Loucy (cell line): ENCODE measurements around the gene ALDH3A1.

ENCODE experiments used
- H2AFZ ChIP-seq: fragments of 200-600 bp; sonication (generic); 2 replicates; pipeline ENCODE4 v1.6.0; 2016; ENCODE audit warnings: antibody characterized with exemption, mild to moderate bottlenecking, low read length, moderate library complexity
- H3F3A ChIP-seq: fragments of 200-600 bp; 2 replicates; pipeline ENCODE4 v1.6.0; 2016; ENCODE audit warnings: antibody characterized with exemption, low read depth, mild to moderate bottlenecking
- H3K27me3 ChIP-seq: fragments of 200-600 bp; sonication (generic); 2 replicates; pipeline ENCODE4 v1.6.1; 2014; ENCODE audit warnings: low read length, mild to moderate bottlenecking; ENCODE audit not compliant: insufficient read depth, poor library complexity, severe bottlenecking
- H3K36me3 ChIP-seq: fragments of 200-600 bp; sonication (generic); 2 replicates; pipeline ENCODE4 v1.6.1; 2016; ENCODE audit warnings: low read length; ENCODE audit not compliant: insufficient read depth
- H3K4me1 ChIP-seq: fragments of 200-600 bp; sonication (generic); 2 replicates; pipeline ENCODE4 v1.5.1; 2014; ENCODE audit warnings: low read length, mild to moderate bottlenecking; ENCODE audit not compliant: insufficient read depth, poor library complexity, severe bottlenecking
- H3K4me2 ChIP-seq: fragments of 200-600 bp; sonication (generic); 2 replicates; pipeline ENCODE4 v1.6.0; 2014; ENCODE audit warnings: antibody characterized with exemption, low read length, low read depth, mild to moderate bottlenecking; ENCODE audit not compliant: poor library complexity, severe bottlenecking
- H3K4me3 ChIP-seq: fragments of 200-600 bp; sonication (generic); 2 replicates; pipeline ENCODE4 v1.5.1; 2014; ENCODE audit warnings: low read length, mild to moderate bottlenecking, mixed read lengths; ENCODE audit not compliant: poor library complexity, severe bottlenecking
- H3K79me2 ChIP-seq: fragments of 200-600 bp; sonication (generic); 2 replicates; pipeline ENCODE4 v1.6.1; 2014; ENCODE audit warnings: low read length; ENCODE audit not compliant: insufficient read depth
- H3K9ac ChIP-seq: fragments of 200-600 bp; sonication (generic); 2 replicates; pipeline ENCODE4 v1.6.0; 2014; ENCODE audit warnings: mild to moderate bottlenecking, low read depth, low read length, moderate library complexity; ENCODE audit not compliant: poor library complexity, severe bottlenecking
- H3K9me2 ChIP-seq: fragments of 200-600 bp; sonication (generic); replicated peaks from 2 replicates; pipeline ENCODE4 v1.6.1; 2016; ENCODE audit warnings: low read depth, low read length, mixed read lengths
- H3K9me3 ChIP-seq: fragments of 200-600 bp; sonication (generic); 2 replicates; pipeline ENCODE4 v1.6.1; 2014; ENCODE audit warnings: mild to moderate bottlenecking, antibody characterized with exemption, low read length, low read depth; ENCODE audit not compliant: insufficient read depth
- H4K20me1 ChIP-seq: fragments of 200-600 bp; sonication (generic); 2 replicates; pipeline ENCODE4 v1.6.0; 2014; ENCODE audit warnings: antibody characterized with exemption, low read length, mild to moderate bottlenecking; ENCODE audit not compliant: insufficient read depth, poor library complexity, severe bottlenecking
- EZH2phosphoT487 ChIP-seq: fragments of 200-600 bp; IDR thresholded peaks from 2 replicates; pipeline ENCODE4 v1.6.1; 2018; ENCODE audit warnings: antibody characterized with exemption, mild to moderate bottlenecking, moderate library complexity, borderline replicate concordance
- TF ChIP-seq, protein P1 (sequence below): fragments of 200-600 bp; sonication (generic); conservative IDR thresholded peaks from 2 replicates; pipeline ENCODE4 v1.5.1; 2014; ENCODE audit warnings: mild to moderate bottlenecking, antibody characterized with exemption, low read length

ALDH3A1 gene

DNA sequence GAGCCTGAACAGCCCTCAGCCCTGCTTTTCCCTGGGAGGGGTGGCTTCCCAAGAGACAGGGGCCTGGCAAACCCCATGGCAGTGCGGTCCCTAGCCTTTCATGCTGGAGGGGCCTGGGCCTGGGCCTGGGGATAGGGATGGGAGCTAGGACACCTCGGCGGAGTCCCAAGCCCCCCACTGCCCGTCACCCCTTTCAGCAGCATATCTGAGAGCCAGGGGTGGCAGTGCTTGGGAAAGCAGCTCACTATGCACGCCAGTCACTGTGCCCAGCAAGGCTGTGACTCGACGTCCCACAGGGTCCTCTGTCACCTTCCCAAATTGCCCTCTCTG, 31.1 kb downstream of the ALDH3A1 start:
- TF ChIP-seq, protein P1, sequence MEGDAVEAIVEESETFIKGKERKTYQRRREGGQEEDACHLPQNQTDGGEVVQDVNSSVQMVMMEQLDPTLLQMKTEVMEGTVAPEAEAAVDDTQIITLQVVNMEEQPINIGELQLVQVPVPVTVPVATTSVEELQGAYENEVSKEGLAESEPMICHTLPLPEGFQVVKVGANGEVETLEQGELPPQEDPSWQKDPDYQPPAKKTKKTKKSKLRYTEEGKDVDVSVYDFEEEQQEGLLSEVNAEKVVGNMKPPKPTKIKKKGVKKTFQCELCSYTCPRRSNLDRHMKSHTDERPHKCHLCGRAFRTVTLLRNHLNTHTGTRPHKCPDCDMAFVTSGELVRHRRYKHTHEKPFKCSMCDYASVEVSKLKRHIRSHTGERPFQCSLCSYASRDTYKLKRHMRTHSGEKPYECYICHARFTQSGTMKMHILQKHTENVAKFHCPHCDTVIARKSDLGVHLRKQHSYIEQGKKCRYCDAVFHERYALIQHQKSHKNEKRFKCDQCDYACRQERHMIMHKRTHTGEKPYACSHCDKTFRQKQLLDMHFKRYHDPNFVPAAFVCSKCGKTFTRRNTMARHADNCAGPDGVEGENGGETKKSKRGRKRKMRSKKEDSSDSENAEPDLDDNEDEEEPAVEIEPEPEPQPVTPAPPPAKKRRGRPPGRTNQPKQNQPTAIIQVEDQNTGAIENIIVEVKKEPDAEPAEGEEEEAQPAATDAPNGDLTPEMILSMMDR: no peak
- TF ChIP-seq EZH2phosphoT487: no peak
- Histone ChIP-seq H3K9ac (no peak overlapping the region), H3K4me1 (no peaks in the 10 kb centered on the region), H3K4me2 (no peak overlapping the region), H3K9me2 (no peaks in the 10 kb centered on the region), H3K4me3 (no peak overlapping the region), H3F3A (no peaks in the 10 kb centered on the region), H2AFZ (no peak overlapping the region), H4K20me1 (no peaks in the 10 kb centered on the region), H3K27me3 (no peaks in the 10 kb centered on the region), H3K36me3 (no peaks in the 10 kb centered on the region), H3K9me3 (no peaks in the 10 kb centered on the region), H3K79me2 (no peaks in the 10 kb centered on the region)

DNA sequence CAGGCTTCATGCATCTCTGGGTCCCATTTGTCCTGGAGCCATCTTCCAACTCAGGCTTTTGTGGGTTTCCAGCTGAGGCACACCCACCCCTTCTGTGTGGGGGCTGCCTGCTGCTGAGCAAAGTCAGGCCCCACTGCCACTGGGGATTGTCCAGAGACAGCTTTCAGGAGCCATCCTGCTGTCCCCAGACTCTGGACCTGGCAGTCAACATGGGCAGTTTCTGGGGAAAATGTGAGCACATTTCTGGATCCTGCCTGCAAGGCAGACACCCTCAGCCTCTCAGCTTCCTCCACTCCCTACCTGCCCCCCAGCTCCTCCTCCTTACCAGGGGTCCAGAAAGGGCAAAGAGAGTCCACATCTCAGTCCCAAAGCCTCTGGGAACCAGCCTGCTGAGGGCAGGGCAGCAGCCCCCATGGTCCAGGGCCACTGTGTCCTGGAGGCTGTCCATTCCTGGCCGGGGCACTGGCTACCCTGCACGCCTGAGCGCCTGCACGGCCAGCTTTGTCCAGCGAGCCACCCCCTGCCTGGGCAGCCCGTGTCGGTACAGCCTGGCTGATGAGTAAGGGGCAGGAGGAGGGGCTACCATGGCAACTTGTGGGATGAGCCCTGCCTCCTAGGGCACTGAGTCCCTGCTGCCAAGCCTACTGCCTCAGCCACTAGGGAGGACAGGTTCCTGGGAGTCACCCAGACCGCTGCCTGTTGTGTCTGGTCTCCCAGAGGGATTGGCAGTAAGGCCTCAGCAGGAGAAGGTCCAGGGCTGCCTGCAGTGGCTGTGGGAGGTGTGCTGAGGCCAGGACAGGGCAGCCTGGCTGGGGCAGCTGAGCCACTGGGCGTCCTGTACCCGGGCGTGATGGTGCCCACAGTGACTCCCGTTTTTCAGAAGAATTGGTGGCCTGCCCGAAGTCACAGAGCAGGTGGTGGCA, 31.7 kb downstream of the ALDH3A1 start, which contains the start of gene SLC47A2:
TSS of gene SLC47A2 (minus strand) at position 477 of the 923 bp plus-strand sequence. CDS start at position 448, 29 bp downstream.
- no peaks in the 10 kb centered on the region for H3K79me2 ChIP-seq
- H3K36me3 ChIP-seq: no peaks in the 10 kb centered on the region
- no peaks in the 10 kb centered on the region for H3K27me3 ChIP-seq
- TF ChIP-seq, protein P1: no peak
- TF ChIP-seq EZH2phosphoT487: no peak
- no peaks in the 10 kb centered on the region for H4K20me1 ChIP-seq
- no peaks in the 10 kb centered on the region for H3K9me3 ChIP-seq
- H3K9ac ChIP-seq: no peak within 1 kb of the TSS
- H3K4me3 ChIP-seq: no peak within 1 kb of the TSS
- H2AFZ ChIP-seq: no peak within 1 kb of the TSS
- no peaks in the 10 kb centered on the region for H3K4me1 ChIP-seq
- no peaks in the 10 kb centered on the region for H3F3A ChIP-seq
- H3K9me2 ChIP-seq: no peaks in the 10 kb centered on the region
- no peak within 1 kb of the TSS for H3K4me2 ChIP-seq

DNA sequence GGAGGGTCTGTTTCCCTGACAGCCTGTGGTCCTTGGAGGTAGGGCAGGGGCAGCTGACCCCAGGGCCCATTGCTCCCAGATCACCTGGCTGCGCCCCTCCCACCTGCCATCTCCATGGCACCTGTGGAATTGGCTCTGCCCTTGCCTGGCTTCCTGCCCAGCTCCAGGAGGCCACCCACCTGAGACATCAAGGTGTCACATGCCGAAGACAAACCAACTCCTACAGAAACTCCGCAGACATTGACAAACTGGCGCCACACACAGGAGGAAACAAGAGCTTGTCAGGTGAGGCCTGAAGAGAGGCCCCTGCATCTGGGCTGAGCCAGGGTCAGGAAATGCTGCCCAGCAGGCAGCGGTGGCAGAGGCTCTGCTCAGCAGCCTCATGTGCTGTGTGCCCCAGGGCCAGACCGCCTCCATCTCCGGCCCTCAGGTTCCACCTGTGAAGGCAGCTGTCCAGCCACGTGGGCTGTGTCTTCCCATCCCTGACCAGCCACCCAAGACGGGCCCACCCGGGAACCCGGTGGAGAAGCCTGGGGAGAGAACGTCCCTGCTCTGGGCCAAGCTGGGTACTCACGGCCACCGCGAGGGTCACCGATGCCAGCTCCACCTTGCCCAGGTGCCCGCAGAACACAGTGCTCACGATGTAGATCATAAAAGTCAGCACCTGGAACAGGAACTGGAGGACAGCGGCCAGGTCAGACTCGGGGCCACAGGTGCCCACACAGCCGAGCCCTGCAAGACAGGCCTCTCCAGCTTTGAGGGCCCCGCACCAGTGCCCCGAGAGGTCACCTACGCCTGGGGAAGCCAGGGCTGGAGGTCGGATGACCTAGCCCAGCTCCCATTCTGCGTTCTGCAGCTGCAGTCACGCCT, 33.3 kb downstream of the ALDH3A1 start:
- H4K20me1 ChIP-seq: no peaks in the 10 kb centered on the region
- no peak overlapping the region for H2AFZ ChIP-seq
- no peak overlapping the region for H3K4me3 ChIP-seq
- no peaks in the 10 kb centered on the region for H3K9me2 ChIP-seq
- H3F3A ChIP-seq: no peaks in the 10 kb centered on the region
- H3K9me3 ChIP-seq: no peaks in the 10 kb centered on the region
- no peaks in the 10 kb centered on the region for H3K79me2 ChIP-seq
- no peaks in the 10 kb centered on the region for H3K36me3 ChIP-seq
- H3K4me1 ChIP-seq: no peaks in the 10 kb centered on the region
- H3K9ac ChIP-seq: no peak overlapping the region
- TF ChIP-seq, protein P1: no peak
- TF ChIP-seq EZH2phosphoT487: no peak
- no peaks in the 10 kb centered on the region for H3K27me3 ChIP-seq
- H3K4me2 ChIP-seq: no peak overlapping the region
